WI38 (cell line): Measurements from ENCODE around the gene SHOX.

ENCODE experiments used
- H3K4me3 ChIP-seq: 2 replicates; pipeline ENCODE4 v1.5.1; 2011; ENCODE audit warnings: low read depth, mild to moderate bottlenecking, control low read depth, low read length
- CTCF ChIP-seq: IDR thresholded peaks from 2 replicates; pipeline ENCODE4 v1.5.1; 2012; ENCODE audit warnings: low read depth, mild to moderate bottlenecking, control low read depth, low read length

The SHOX gene

GRCh38 chrX:631802-632365, 1.3 kb downstream of the SHOX start:
- H3K4me3 ChIP-seq, result no peak overlapping the region
- TF ChIP-seq CTCF, result no peak

GRCh38 chrX:632366-633042, 1.9 kb downstream of the SHOX start:
- TF ChIP-seq CTCF, result no peak
- H3K4me3 ChIP-seq, result no peak overlapping the region

GRCh38 chrX:633043-633984, 2.7 kb downstream of the SHOX start:
- TF ChIP-seq CTCF, result no peak
- H3K4me3 ChIP-seq, result no peak overlapping the region

GRCh38 chrX:633985-634958, 3.7 kb downstream of the SHOX start:
- no peak for TF ChIP-seq CTCF
- no peak overlapping the region for H3K4me3 ChIP-seq

- no peak overlapping the region for H3K4me3 ChIP-seq
- no peak for TF ChIP-seq CTCF
Measured at GRCh38 chrX:635428-636090, 5.0 kb downstream of the SHOX start.

GRCh38 chrX:636981-637659, 6.5 kb downstream of the SHOX start:
- TF ChIP-seq CTCF, result no peak
- no peak overlapping the region for H3K4me3 ChIP-seq
